ENCODE measurements around the gene ARAP1.

DNA sequence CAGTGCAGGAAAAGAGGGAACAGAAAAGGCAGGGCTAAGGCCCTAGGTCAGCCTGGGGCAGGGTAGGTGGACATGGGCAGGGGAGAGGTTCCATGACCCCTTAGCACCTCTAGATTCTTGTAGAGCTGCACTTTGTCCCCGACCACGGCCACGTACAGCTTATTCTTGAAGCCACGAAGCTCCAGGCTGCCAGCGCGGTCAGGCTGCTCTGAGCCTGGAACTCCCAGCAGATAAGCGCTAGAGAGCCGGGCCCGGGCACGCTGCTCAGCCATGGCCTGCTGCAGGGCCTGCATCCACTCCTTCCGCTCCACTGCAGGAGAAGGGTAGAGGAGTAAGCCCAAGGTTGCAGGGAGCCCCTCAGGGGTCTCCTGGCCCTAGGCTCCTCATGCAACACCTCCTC is 41.9 kb downstream of the ARAP1 start:
- TF ChIP-seq, protein P1, sequence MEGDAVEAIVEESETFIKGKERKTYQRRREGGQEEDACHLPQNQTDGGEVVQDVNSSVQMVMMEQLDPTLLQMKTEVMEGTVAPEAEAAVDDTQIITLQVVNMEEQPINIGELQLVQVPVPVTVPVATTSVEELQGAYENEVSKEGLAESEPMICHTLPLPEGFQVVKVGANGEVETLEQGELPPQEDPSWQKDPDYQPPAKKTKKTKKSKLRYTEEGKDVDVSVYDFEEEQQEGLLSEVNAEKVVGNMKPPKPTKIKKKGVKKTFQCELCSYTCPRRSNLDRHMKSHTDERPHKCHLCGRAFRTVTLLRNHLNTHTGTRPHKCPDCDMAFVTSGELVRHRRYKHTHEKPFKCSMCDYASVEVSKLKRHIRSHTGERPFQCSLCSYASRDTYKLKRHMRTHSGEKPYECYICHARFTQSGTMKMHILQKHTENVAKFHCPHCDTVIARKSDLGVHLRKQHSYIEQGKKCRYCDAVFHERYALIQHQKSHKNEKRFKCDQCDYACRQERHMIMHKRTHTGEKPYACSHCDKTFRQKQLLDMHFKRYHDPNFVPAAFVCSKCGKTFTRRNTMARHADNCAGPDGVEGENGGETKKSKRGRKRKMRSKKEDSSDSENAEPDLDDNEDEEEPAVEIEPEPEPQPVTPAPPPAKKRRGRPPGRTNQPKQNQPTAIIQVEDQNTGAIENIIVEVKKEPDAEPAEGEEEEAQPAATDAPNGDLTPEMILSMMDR (IDR thresholded peaks at IDR 0.05 in 4 of 5, conservative IDR thresholded peaks at IDR 0.05 in 1 of 5): no peak
- no peak for TF ChIP-seq POLR2A (IDR thresholded peaks at IDR 0.05)

Measured in gastrocnemius medialis (tissue), 4 donors.